Tibial artery (tissue), 4 donors: Measurements from ENCODE around the gene GALNT18.

ENCODE experiments used
- DNase-seq, 2 donors: peaks; one replicate each; pipeline ENCODE4 v3.0.0-alpha.2; 2019
- H3K27ac ChIP-seq, 2 donors: fragments of 200-600 bp; sonication (generic) in 1 of 2; 1 replicate in 1 of 2; 2 replicates in 1 of 2; pipeline ENCODE4 v1.5.1; 2018 to 2019; ENCODE audit warnings: mild to moderate bottlenecking in 1 of 2
- H3K27me3 ChIP-seq, 2 donors: fragments of 200-600 bp; sonication (generic) in 1 of 2; one replicate each; pipeline versions ENCODE4 v1.5.1 to v1.6.0; 2016 to 2019
- H3K36me3 ChIP-seq, 3 donors: fragments of 200-600 bp; sonication (generic) in 2 of 3; one replicate each; pipeline ENCODE4 v1.5.1; 2016 to 2019; ENCODE audit warnings: mild to moderate bottlenecking in 2 of 3
- H3K4me1 ChIP-seq, 4 donors: fragments of 200-600 bp; sonication (generic) in 2 of 4; 1 replicate in 3 of 4; 2 replicates in 1 of 4; pipeline ENCODE4 v1.5.1; 2016 to 2019
- H3K4me3 ChIP-seq, 2 donors: fragments of 200-600 bp; sonication (generic) in 1 of 2; 1 replicate in 1 of 2; 2 replicates in 1 of 2; pipeline ENCODE4 v1.5.1; 2018 to 2019; ENCODE audit warnings: mild to moderate bottlenecking in 2 of 2
- H3K9me3 ChIP-seq, 3 donors: fragments of 200-600 bp; sonication (generic) in 1 of 3; one replicate each; pipeline ENCODE4 v1.5.1; 2016 to 2019
- CTCF ChIP-seq, 2 experiments: fragments of 200-600 bp in 1 of 2; fragments of 450-650 bp in 1 of 2; IDR thresholded peaks; one replicate each; pipeline ENCODE4 v1.5.1; 2017 to 2019; ENCODE audit warnings: antibody characterized with exemption in 2 of 2, mild to moderate bottlenecking in 1 of 2, moderate library complexity in 1 of 2
- intact Hi-C: fragments of 100-400 bp; cut with DNase I; formaldehyde crosslinking; loops from one replicate; pipeline ENCODE4 v1.15.0; 2023; ENCODE audit warnings: low total_unique reads

GALNT18 gene

GRCh38 chr11:11667056-11667455 is 45.3 kb upstream of the GALNT18 start:
- Histone ChIP-seq H3K4me3 (no peak overlapping the region), H3K4me1 (no peaks in the 10 kb centered on the region), H3K27ac (no peak overlapping the region), H3K36me3 (no peaks in the 10 kb centered on the region), H3K9me3 (no peaks in the 10 kb centered on the region), H3K27me3 (no peaks in the 10 kb centered on the region)
- DNase-seq = no peak
- no peak for TF ChIP-seq CTCF (IDR thresholded peaks at IDR 0.05)
- intact Hi-C loops = no loop called here

GRCh38 chr11:11665407-11665806 is 43.6 kb upstream of the GALNT18 start:
- Histone ChIP-seq H3K36me3 (no peaks in the 10 kb centered on the region), H3K9me3 (no peaks in the 10 kb centered on the region), H3K4me3 (no peak overlapping the region), H3K27me3 (no peaks in the 10 kb centered on the region), H3K4me1 (no peaks in the 10 kb centered on the region), H3K27ac (no peak overlapping the region)
- intact Hi-C loops = no loop called here
- DNase-seq = no peak
- no peak for TF ChIP-seq CTCF (IDR thresholded peaks at IDR 0.05)

GRCh38 chr11:11663907-11664306 is 42.1 kb upstream of the GALNT18 start:
- no peak overlapping the region for H3K4me3 ChIP-seq
- no peaks in the 10 kb centered on the region for H3K9me3 ChIP-seq
- intact Hi-C loops = no loop called here
- no peak for TF ChIP-seq CTCF (IDR thresholded peaks at IDR 0.05)
- H3K4me1 ChIP-seq = no peaks in the 10 kb centered on the region
- no peak overlapping the region for H3K27ac ChIP-seq
- no peaks in the 10 kb centered on the region for H3K27me3 ChIP-seq
- no peak for DNase-seq
- no peaks in the 10 kb centered on the region for H3K36me3 ChIP-seq

- Histone ChIP-seq H3K27me3 (no peaks in the 10 kb centered on the region), H3K4me1 (no peaks in the 10 kb centered on the region), H3K27ac (no peak overlapping the region), H3K9me3 (no peaks in the 10 kb centered on the region), H3K36me3 (no peaks in the 10 kb centered on the region), H3K4me3 (no peak overlapping the region)
- TF ChIP-seq CTCF (IDR thresholded peaks at IDR 0.05) = no peak
- intact Hi-C loops = no loop called here
- no peak for DNase-seq
Observed at GRCh38 chr11:11662578-11662977, 40.8 kb upstream of the GALNT18 start.

- H3K4me3 ChIP-seq = no peak overlapping the region
- no peaks in the 10 kb centered on the region for H3K9me3 ChIP-seq
- no peak for DNase-seq
- no peaks in the 10 kb centered on the region for H3K27me3 ChIP-seq
- H3K27ac ChIP-seq = no peak overlapping the region
- H3K4me1 ChIP-seq = no peaks in the 10 kb centered on the region
- no peak for TF ChIP-seq CTCF (IDR thresholded peaks at IDR 0.05)
- H3K36me3 ChIP-seq = no peaks in the 10 kb centered on the region
- intact Hi-C loops = no loop called here
Observed at GRCh38 chr11:11661326-11662040, 39.7 kb upstream of the GALNT18 start.

- no peaks in the 10 kb centered on the region for H3K36me3 ChIP-seq
- no peak overlapping the region for H3K27ac ChIP-seq
- no peak for TF ChIP-seq CTCF (IDR thresholded peaks at IDR 0.05)
- no peaks in the 10 kb centered on the region for H3K9me3 ChIP-seq
- no peak for DNase-seq
- H3K4me3 ChIP-seq = no peak overlapping the region
- intact Hi-C loops = no loop called here
- no peaks in the 10 kb centered on the region for H3K4me1 ChIP-seq
- no peaks in the 10 kb centered on the region for H3K27me3 ChIP-seq
Observed at GRCh38 chr11:11660363-11660740, 38.5 kb upstream of the GALNT18 start.
